ENCODE results near the gene IL16.

DNA sequence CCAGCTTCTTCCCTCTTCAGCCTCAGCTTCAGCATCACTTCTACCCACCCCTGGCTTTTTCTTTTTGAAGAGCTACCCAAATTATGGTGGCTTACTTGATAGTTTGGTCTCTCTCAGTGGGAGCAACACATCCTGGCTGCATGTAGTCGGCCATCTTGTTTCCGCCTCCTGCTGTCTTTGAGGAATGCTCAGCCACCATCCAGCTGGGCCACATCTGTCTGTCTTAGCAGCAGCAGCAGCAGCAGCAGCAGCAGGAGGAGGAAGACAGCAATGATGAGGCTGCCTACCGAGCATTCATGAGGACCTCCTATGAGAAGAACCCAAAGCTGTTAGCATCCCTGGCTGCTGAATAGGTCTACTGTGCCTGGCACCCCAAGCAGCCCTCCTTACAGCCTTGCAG is 19.7 kb downstream of the IL16 start:
- TF ChIP-seq, protein P1, sequence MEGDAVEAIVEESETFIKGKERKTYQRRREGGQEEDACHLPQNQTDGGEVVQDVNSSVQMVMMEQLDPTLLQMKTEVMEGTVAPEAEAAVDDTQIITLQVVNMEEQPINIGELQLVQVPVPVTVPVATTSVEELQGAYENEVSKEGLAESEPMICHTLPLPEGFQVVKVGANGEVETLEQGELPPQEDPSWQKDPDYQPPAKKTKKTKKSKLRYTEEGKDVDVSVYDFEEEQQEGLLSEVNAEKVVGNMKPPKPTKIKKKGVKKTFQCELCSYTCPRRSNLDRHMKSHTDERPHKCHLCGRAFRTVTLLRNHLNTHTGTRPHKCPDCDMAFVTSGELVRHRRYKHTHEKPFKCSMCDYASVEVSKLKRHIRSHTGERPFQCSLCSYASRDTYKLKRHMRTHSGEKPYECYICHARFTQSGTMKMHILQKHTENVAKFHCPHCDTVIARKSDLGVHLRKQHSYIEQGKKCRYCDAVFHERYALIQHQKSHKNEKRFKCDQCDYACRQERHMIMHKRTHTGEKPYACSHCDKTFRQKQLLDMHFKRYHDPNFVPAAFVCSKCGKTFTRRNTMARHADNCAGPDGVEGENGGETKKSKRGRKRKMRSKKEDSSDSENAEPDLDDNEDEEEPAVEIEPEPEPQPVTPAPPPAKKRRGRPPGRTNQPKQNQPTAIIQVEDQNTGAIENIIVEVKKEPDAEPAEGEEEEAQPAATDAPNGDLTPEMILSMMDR (IDR thresholded peaks at IDR 0.05 in 2 of 3, conservative IDR thresholded peaks at IDR 0.05 in 1 of 3; ENCODE audit: borderline replicate concordance in 1 of 3, insufficient read depth in 1 of 3, low read depth in 2 of 3, low read length in 2 of 3) = no peak
- TF ChIP-seq SP1 (IDR thresholded peaks at IDR 0.05; ENCODE audit: low read depth) (no peak), FOSL1 (IDR thresholded peaks at IDR 0.05; ENCODE audit: low read depth) (no peak), EZH2 (IDR thresholded peaks at IDR 0.05) (no peak), POLR2A (IDR thresholded peaks at IDR 0.05; ENCODE audit: borderline replicate concordance, extremely low read depth, insufficient read depth, insufficient read length) (no peak), ZNF274 (IDR thresholded peaks at IDR 0.05; ENCODE audit: low read depth, low read length) (no peak), RAD21 (IDR thresholded peaks at IDR 0.05; ENCODE audit: low read depth) (no peak), JUND (IDR thresholded peaks at IDR 0.05) (no peak)
- TF ChIP-seq, protein P2, sequence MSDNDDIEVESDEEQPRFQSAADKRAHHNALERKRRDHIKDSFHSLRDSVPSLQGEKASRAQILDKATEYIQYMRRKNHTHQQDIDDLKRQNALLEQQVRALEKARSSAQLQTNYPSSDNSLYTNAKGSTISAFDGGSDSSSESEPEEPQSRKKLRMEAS (IDR thresholded peaks at IDR 0.05) = no peak
- TF ChIP-seq, protein P3, sequence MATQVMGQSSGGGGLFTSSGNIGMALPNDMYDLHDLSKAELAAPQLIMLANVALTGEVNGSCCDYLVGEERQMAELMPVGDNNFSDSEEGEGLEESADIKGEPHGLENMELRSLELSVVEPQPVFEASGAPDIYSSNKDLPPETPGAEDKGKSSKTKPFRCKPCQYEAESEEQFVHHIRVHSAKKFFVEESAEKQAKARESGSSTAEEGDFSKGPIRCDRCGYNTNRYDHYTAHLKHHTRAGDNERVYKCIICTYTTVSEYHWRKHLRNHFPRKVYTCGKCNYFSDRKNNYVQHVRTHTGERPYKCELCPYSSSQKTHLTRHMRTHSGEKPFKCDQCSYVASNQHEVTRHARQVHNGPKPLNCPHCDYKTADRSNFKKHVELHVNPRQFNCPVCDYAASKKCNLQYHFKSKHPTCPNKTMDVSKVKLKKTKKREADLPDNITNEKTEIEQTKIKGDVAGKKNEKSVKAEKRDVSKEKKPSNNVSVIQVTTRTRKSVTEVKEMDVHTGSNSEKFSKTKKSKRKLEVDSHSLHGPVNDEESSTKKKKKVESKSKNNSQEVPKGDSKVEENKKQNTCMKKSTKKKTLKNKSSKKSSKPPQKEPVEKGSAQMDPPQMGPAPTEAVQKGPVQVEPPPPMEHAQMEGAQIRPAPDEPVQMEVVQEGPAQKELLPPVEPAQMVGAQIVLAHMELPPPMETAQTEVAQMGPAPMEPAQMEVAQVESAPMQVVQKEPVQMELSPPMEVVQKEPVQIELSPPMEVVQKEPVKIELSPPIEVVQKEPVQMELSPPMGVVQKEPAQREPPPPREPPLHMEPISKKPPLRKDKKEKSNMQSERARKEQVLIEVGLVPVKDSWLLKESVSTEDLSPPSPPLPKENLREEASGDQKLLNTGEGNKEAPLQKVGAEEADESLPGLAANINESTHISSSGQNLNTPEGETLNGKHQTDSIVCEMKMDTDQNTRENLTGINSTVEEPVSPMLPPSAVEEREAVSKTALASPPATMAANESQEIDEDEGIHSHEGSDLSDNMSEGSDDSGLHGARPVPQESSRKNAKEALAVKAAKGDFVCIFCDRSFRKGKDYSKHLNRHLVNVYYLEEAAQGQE (IDR thresholded peaks at IDR 0.05; ENCODE audit: low read depth) = no peak

Measured in HCT116 (cell line).